Frontal cortex (tissue), 1 donor: ENCODE measurements around the gene UTY. TPM values are rescaled to one million over a fixed set of nuclear protein-coding genes. Genes with fewer than 3 reads are reported as not detected.

Source experiments
- total RNA-seq: library from RNA; depleted of rRNA; stranded (reverse); fragments of >200 nt; gene quantifications from one replicate; pipeline ENCODE4 v1.2.3, GENCODE V29; 2014

UTY gene
- total RNA-seq, 1 donor from 2014 or later = 25.3 TPM

Other genes with a start within 250 kb of the UTY start
- gene TMSB4Y, start 223.9 kb upstream of the UTY start, total RNA-seq = 16.7 TPM